Neuronal stem cell (in vitro differentiated cells): ENCODE data around the gene KLK11.

Experiments
- DNase-seq: peaks from one replicate; pipeline ENCODE4 v3.0.0-alpha.2; 2013; ENCODE audit warnings: low spot score
- H2AFZ ChIP-seq: one replicate; pipeline ENCODE4 v1.6.1; 2013; ENCODE audit warnings: mild to moderate bottlenecking, low read length, inconsistent platforms
- H2AK5ac ChIP-seq: 2 replicates; pipeline ENCODE4 v1.6.1; 2013; ENCODE audit warnings: low read depth, mild to moderate bottlenecking, inconsistent platforms, low read length, moderate library complexity, mixed read lengths
- H2BK120ac ChIP-seq: 2 replicates; pipeline ENCODE4 v1.6.1; 2013; ENCODE audit warnings: low read depth, mild to moderate bottlenecking, inconsistent platforms, low read length, moderate library complexity, mixed read lengths
- H2BK12ac ChIP-seq: one replicate; pipeline ENCODE4 v1.6.1; 2013; ENCODE audit warnings: low read length, inconsistent platforms
- H2BK15ac ChIP-seq: 2 replicates; pipeline ENCODE4 v1.6.1; 2013; ENCODE audit warnings: mild to moderate bottlenecking, low read length, inconsistent platforms, mixed read lengths
- H2BK5ac ChIP-seq: one replicate; pipeline ENCODE4 v1.6.1; 2013; ENCODE audit warnings: inconsistent platforms, mild to moderate bottlenecking, low read length, moderate library complexity
- H3K14ac ChIP-seq: one replicate; pipeline ENCODE4 v1.6.1; 2013; ENCODE audit warnings: low read length, inconsistent platforms
- H3K18ac ChIP-seq: 2 replicates; pipeline ENCODE4 v1.6.1; 2013; ENCODE audit warnings: low read length, inconsistent platforms
- H3K23ac ChIP-seq: 2 replicates; pipeline ENCODE4 v1.6.1; 2013; ENCODE audit warnings: low read depth, mild to moderate bottlenecking, mixed read lengths, low read length, inconsistent platforms; ENCODE audit not compliant: poor library complexity
- H3K27ac ChIP-seq: replicated peaks from 3 replicates; pipeline ENCODE4 v1.5.1; 2013; ENCODE audit warnings: low read length, inconsistent platforms
- H3K27me3 ChIP-seq, 3 experiments: 2 replicates each; pipeline ENCODE4 v1.6.1; 2013; ENCODE audit warnings: low read length in 3 of 3, mild to moderate bottlenecking in 2 of 3, inconsistent platforms in 1 of 3, low read depth in 1 of 3, mixed read lengths in 1 of 3, moderate library complexity in 1 of 3; ENCODE audit not compliant: control insufficient read depth in 3 of 3, insufficient read depth in 3 of 3
- H3K36me3 ChIP-seq, 2 donors: replicated peaks in 1 of 2; 2 replicates each; pipeline ENCODE4 v1.6.1; 2013; ENCODE audit warnings: low read length in 2 of 2; ENCODE audit not compliant: control insufficient read depth in 2 of 2, insufficient read depth in 2 of 2
- H3K4ac ChIP-seq: 2 replicates; pipeline ENCODE4 v1.6.1; 2013; ENCODE audit warnings: inconsistent platforms, mild to moderate bottlenecking, low read length, moderate library complexity
- H3K4me1 ChIP-seq, 2 donors: 1 replicate in 1 of 2; 2 replicates in 1 of 2; pipeline ENCODE4 v1.6.1; 2013; ENCODE audit warnings: low read length in 2 of 2, low read depth in 1 of 2; ENCODE audit not compliant: control insufficient read depth in 2 of 2, insufficient read depth in 1 of 2
- H3K4me2 ChIP-seq: one replicate; pipeline ENCODE4 v1.6.1; 2013; ENCODE audit warnings: mild to moderate bottlenecking, low read length, inconsistent platforms; ENCODE audit not compliant: insufficient read depth, poor library complexity, severe bottlenecking
- H3K4me3 ChIP-seq, 2 donors: 2 replicates each; pipeline ENCODE4 v1.5.1; 2013; ENCODE audit warnings: low read length in 2 of 2, mild to moderate bottlenecking in 2 of 2, inconsistent platforms in 1 of 2, moderate library complexity in 1 of 2
- H3K79me1 ChIP-seq: one replicate; pipeline ENCODE4 v1.6.1; 2013; ENCODE audit warnings: low read depth, mild to moderate bottlenecking, inconsistent platforms, low read length, moderate library complexity
- H3K9ac ChIP-seq: one replicate; pipeline ENCODE4 v1.6.1; 2013; ENCODE audit warnings: mild to moderate bottlenecking, low read depth, low read length, inconsistent platforms; ENCODE audit not compliant: poor library complexity
- H3K9me3 ChIP-seq, 2 donors: replicated peaks in 1 of 2; 2 replicates each; pipeline versions ENCODE3 to v1.6.1; 2013; ENCODE audit warnings: low read length in 2 of 2, mild to moderate bottlenecking in 2 of 2, inconsistent platforms in 1 of 2, low read depth in 1 of 2, mixed read lengths in 1 of 2, moderate library complexity in 1 of 2; ENCODE audit not compliant: control insufficient read depth in 2 of 2, insufficient read depth in 1 of 2
- H4K8ac ChIP-seq: one replicate; pipeline ENCODE4 v1.6.1; 2013; ENCODE audit warnings: low read depth, mild to moderate bottlenecking, inconsistent platforms, low read length, moderate library complexity
- H4K91ac ChIP-seq: one replicate; pipeline ENCODE4 v1.6.1; 2013; ENCODE audit warnings: low read length, low read depth, mild to moderate bottlenecking, inconsistent platforms; ENCODE audit not compliant: poor library complexity
- WGBS, 2 donors: extraction: QIAGEN DNeasy Blood & Tissue Kit; methylation state at CpG; one replicate each; pipeline ENCODE4 v1.1.7; 2013; ENCODE audit warnings: missing lambda C conversion rate in 2 of 2, mixed read lengths in 1 of 2; ENCODE audit not compliant: insufficient read length in 2 of 2, insufficient replicate concordance in 1 of 2; ENCODE audit errors: extremely low coverage in 2 of 2; 5-methylcytosine and 5-hydroxymethylcytosine counted together

Gene KLK11

DNA sequence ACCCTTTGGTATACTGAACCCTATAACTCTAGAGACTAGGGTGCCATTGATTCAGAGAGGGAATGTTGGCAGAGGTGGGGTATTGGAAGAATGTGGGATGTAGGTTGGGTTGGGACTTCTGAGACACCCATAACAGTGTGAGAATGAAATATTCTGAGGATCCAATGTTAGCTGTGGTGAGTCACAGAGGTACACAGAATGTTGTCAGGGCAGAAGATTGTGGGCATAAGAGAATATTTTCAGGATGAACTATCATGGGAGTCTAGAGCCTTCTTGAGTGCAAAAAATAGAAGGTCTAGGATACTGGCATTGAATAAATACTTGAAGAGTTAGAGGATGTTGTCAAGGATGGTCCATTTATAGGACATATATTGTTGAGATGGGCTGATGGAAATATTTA is 29.4 kb upstream of the KLK11 start:
- H2BK5ac ChIP-seq, result no peak overlapping the region
- no peak overlapping the region for H3K4ac ChIP-seq
- DNase-seq, result no peak
- H3K79me1 ChIP-seq, result no peaks in the 10 kb centered on the region
- H3K9me3 ChIP-seq, result no peaks in the 10 kb centered on the region
- H3K36me3 ChIP-seq, result no peaks in the 10 kb centered on the region
- H3K27ac ChIP-seq, result no peak overlapping the region
- H3K4me2 ChIP-seq, result no peak overlapping the region
- H3K4me3 ChIP-seq, result no peak overlapping the region
- H4K91ac ChIP-seq, result no peak overlapping the region
- H2BK120ac ChIP-seq, result no peak overlapping the region
- H2AFZ ChIP-seq, result no peak overlapping the region
- H2BK12ac ChIP-seq, result no peak overlapping the region
- no peak overlapping the region for H3K14ac ChIP-seq
- H3K9ac ChIP-seq, result no peak overlapping the region
- H3K4me1 ChIP-seq, result no peaks in the 10 kb centered on the region
- H3K23ac ChIP-seq, result no peak overlapping the region
- no peak overlapping the region for H3K18ac ChIP-seq
- no peak overlapping the region for H2BK15ac ChIP-seq
- no peak overlapping the region for H2AK5ac ChIP-seq
- H3K27me3 ChIP-seq, result peaks cover 0 to 19% (median 0%) of the 10 kb centered on the region in 3 experiments
- no peak overlapping the region for H4K8ac ChIP-seq

- Histone ChIP-seq H3K23ac (no peak overlapping the region), H2AK5ac (no peak overlapping the region), H2BK12ac (no peak overlapping the region), H3K27me3 (no peaks in the 10 kb centered on the region), H2BK5ac (no peak overlapping the region), H2AFZ (no peak overlapping the region), H2BK15ac (no peak overlapping the region), H4K8ac (no peak overlapping the region), H3K18ac (no peak overlapping the region), H3K4ac (no peak overlapping the region), H4K91ac (no peak overlapping the region), H3K79me1 (no peaks in the 10 kb centered on the region), H3K14ac (no peak overlapping the region), H3K4me2 (no peak overlapping the region), H3K36me3 (no peaks in the 10 kb centered on the region), H3K27ac (no peak overlapping the region), H2BK120ac (no peak overlapping the region), H3K4me3 (no peak overlapping the region), H3K9ac (no peak overlapping the region), H3K9me3 (no peaks in the 10 kb centered on the region), H3K4me1 (peaks cover 0 to 3% of the 10 kb centered on the region in 2 donors)
- no peak for DNase-seq
- whole genome bisulfite sequencing, 2 donors, result no CpG with 5 or more reads among the region's 4 CpGs
Observed at GRCh38 chr19:51047031-51047335, 20.6 kb upstream of the KLK11 start.

DNA sequence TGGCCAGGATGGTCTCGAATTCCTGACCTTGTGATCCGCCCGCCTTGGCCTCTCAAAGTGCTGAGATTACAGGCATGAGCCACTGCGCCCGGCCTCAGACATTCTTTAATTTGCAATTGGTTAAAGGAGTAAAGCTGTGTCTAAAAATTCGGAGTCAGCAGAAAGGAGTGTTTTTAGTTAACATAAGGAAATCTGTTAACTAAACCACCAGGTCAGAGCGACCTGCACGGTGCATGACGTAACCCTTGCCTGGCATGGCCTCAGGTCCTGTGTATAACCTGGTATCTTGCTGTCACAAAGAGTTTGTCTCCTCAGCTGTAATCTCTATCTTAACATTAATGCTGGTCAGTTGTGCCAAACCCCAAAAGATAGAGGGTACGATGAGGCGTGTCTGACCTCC is 17.9 kb upstream of the KLK11 start:
- no peak overlapping the region for H3K27ac ChIP-seq
- H3K79me1 ChIP-seq, result no peaks in the 10 kb centered on the region
- H3K9ac ChIP-seq, result no peak overlapping the region
- no peak overlapping the region for H2BK5ac ChIP-seq
- no peak for DNase-seq
- no peak overlapping the region for H4K8ac ChIP-seq
- H3K4me3 ChIP-seq, result no peak overlapping the region
- no peak overlapping the region for H2BK120ac ChIP-seq
- H2AK5ac ChIP-seq, result no peak overlapping the region
- H2BK15ac ChIP-seq, result no peak overlapping the region
- H3K23ac ChIP-seq, result no peak overlapping the region
- no peak overlapping the region for H3K14ac ChIP-seq
- no peak overlapping the region for H4K91ac ChIP-seq
- no peak overlapping the region for H2AFZ ChIP-seq
- no peaks in the 10 kb centered on the region for H3K27me3 ChIP-seq
- H3K4ac ChIP-seq, result no peak overlapping the region
- H3K4me2 ChIP-seq, result no peak overlapping the region
- H3K9me3 ChIP-seq, result no peaks in the 10 kb centered on the region
- H3K36me3 ChIP-seq, result no peaks in the 10 kb centered on the region
- H2BK12ac ChIP-seq, result no peak overlapping the region
- H3K18ac ChIP-seq, result no peak overlapping the region
- peaks cover 0 to 3% of the 10 kb centered on the region in 2 donors for H3K4me1 ChIP-seq
- no CpG with 5 or more reads among the region's 11 CpGs for whole genome bisulfite sequencing, 2 donors

DNA sequence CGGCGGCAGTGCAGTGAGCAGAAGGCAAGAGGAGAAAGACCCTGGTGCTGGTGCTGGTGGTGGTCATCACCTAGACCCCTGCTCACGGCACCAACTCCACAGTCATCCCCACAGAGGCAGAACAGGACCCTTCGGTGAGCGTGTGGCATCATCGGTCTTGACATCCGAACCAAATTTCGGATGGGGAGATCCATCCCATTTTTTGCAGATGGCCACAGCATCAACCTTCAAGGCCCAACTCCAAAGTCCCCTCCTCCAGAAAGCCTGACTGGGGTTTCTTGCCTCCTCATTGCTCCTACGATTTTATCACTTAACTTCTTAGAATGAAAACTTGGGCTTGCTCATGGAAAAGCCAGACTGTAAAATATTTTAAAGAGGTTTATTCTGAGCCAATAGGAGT is 17.1 kb upstream of the KLK11 start:
- no peak overlapping the region for H3K4ac ChIP-seq
- H2BK120ac ChIP-seq, result no peak overlapping the region
- H2BK5ac ChIP-seq, result no peak overlapping the region
- no peak for DNase-seq
- no peaks in the 10 kb centered on the region for H3K79me1 ChIP-seq
- no peak overlapping the region for H3K9ac ChIP-seq
- peaks cover 0 to 3% of the 10 kb centered on the region in 2 donors for H3K4me1 ChIP-seq
- H3K9me3 ChIP-seq, result no peaks in the 10 kb centered on the region
- H3K14ac ChIP-seq, result peak overlapping the region; percentile 31
- no peak overlapping the region for H2BK12ac ChIP-seq
- H3K4me2 ChIP-seq, result no peak overlapping the region
- H2AK5ac ChIP-seq, result peak overlapping the region; percentile 46
- H3K4me3 ChIP-seq, result no peak overlapping the region
- H4K91ac ChIP-seq, result no peak overlapping the region
- no peak overlapping the region for H3K27ac ChIP-seq
- no peak overlapping the region for H4K8ac ChIP-seq
- H3K23ac ChIP-seq, result peak overlapping the region; percentile 48
- H3K36me3 ChIP-seq, result no peaks in the 10 kb centered on the region
- H2AFZ ChIP-seq, result no peak overlapping the region
- no peaks in the 10 kb centered on the region for H3K27me3 ChIP-seq
- WGBS, 2 donors, result no CpG with 5 or more reads among the region's 9 CpGs
- no peak overlapping the region for H2BK15ac ChIP-seq
- H3K18ac ChIP-seq, result no peak overlapping the region
